HG03378 (cell line): ENCODE data around the gene FREM1.

Experiments
- ATAC-seq: cut with Tn5 transposase; IDR thresholded peaks from one replicate; pipeline ENCODE4 v1.9.1; 2021; ENCODE audit warnings: mild to moderate bottlenecking, moderate library complexity; ENCODE audit not compliant: unreplicated experiment

FREM1 gene

GRCh38 chr9:14766299-14766698, 143.9 kb downstream of the FREM1 start:
- no peak for ATAC-seq

- ATAC-seq, result no peak
Measured at GRCh38 chr9:14761584-14761983, 148.6 kb downstream of the FREM1 start.

GRCh38 chr9:14760060-14760459, 150.2 kb downstream of the FREM1 start:
- no peak for ATAC-seq

- ATAC-seq, result no peak
Measured at GRCh38 chr9:14756291-14756690, 153.9 kb downstream of the FREM1 start.

GRCh38 chr9:14752871-14753270, 157.4 kb downstream of the FREM1 start:
- ATAC-seq, result no peak

GRCh38 chr9:14752271-14752670, 158.0 kb downstream of the FREM1 start:
- no peak for ATAC-seq

- ATAC-seq, result no peak
Measured at GRCh38 chr9:14750821-14751220, 159.4 kb downstream of the FREM1 start.

- ATAC-seq, result no peak
Measured at GRCh38 chr9:14749741-14750211, 160.5 kb downstream of the FREM1 start.

- ATAC-seq, result no peak
Measured at GRCh38 chr9:14748373-14748772, 161.9 kb downstream of the FREM1 start.

- ATAC-seq, result no peak
Measured at GRCh38 chr9:14747111-14747510, 163.1 kb downstream of the FREM1 start.

- no peak for ATAC-seq
Measured at GRCh38 chr9:14746626-14747025, 163.6 kb downstream of the FREM1 start.

- no peak for ATAC-seq
Measured at GRCh38 chr9:14744768-14745167, 165.5 kb downstream of the FREM1 start.

GRCh38 chr9:14741369-14741768, 168.9 kb downstream of the FREM1 start:
- peak; percentile 88 for ATAC-seq

GRCh38 chr9:14733133-14733532, 177.1 kb downstream of the FREM1 start:
- no peak for ATAC-seq

- no peak for ATAC-seq
Measured at GRCh38 chr9:14731294-14731981, 178.8 kb downstream of the FREM1 start.

- no peak for ATAC-seq
Measured at GRCh38 chr9:14730461-14730898, 179.7 kb downstream of the FREM1 start.

- no peak for ATAC-seq
Measured at GRCh38 chr9:14723301-14723700, 186.9 kb downstream of the FREM1 start.

- no peak for ATAC-seq
Measured at GRCh38 chr9:14722391-14723035, 187.7 kb downstream of the FREM1 start, which contains the start of gene CER1. Gene CER1, minus strand, starts transcription at chr9:14722733. Its CDS starts 61 bp downstream, at chr9:14722672.

GRCh38 chr9:14719231-14719923, 190.9 kb downstream of the FREM1 start:
- no peak for ATAC-seq

GRCh38 chr9:14715102-14715501, 195.1 kb downstream of the FREM1 start:
- no peak for ATAC-seq

- no peak for ATAC-seq
Measured at GRCh38 chr9:14713187-14713767, 197.0 kb downstream of the FREM1 start.
